ENCODE measurements around the gene TP53I11. TPM values are rescaled to one million over a fixed set of nuclear protein-coding genes. Genes with fewer than 3 reads are reported as not detected.

TP53I11 gene
- total and polyA plus RNA-seq, 12 donors = 22.8 to 89.4 (median 32.7) TPM

- Histone ChIP-seq H3K27ac (no peak overlapping the region), H3K4me1 (no peaks in the 10 kb centered on the region), H3K36me3 (no peaks in the 10 kb centered on the region), H3K4me3 (no peak overlapping the region), H3K27me3 (no peaks in the 10 kb centered on the region), H3K9me3 (no peaks in the 10 kb centered on the region)
- intact Hi-C loops (cut with DNase I) = no loop called here
- ATAC-seq (no peak), DNase-seq (no peak)
- WGBS, 2 donors = 84 to 86% methylated on average over 9 of the region's 9 CpGs
- TF ChIP-seq CTCF (IDR thresholded peaks at IDR 0.05) = no peak
Observed at GRCh38 chr11:44964526-44965209, 14.0 kb upstream of the TP53I11 start.

- Histone ChIP-seq H3K36me3 (no peaks in the 10 kb centered on the region), H3K4me3 (no peak overlapping the region), H3K27me3 (no peaks in the 10 kb centered on the region), H3K9me3 (no peaks in the 10 kb centered on the region), H3K27ac (no peak overlapping the region), H3K4me1 (no peaks in the 10 kb centered on the region)
- DNase-seq (no peak), ATAC-seq (no peak)
- intact Hi-C loops (cut with DNase I) = no loop called here
- WGBS, 2 donors = 96 to 99% methylated on average over 5 of the region's 5 CpGs
- no peak for TF ChIP-seq CTCF (IDR thresholded peaks at IDR 0.05)
Observed at GRCh38 chr11:44963948-44964347, 13.3 kb upstream of the TP53I11 start.

GRCh38 chr11:44963136-44963535, 12.5 kb upstream of the TP53I11 start:
- 70 to 83% methylated on average over 7 of the region's 7 CpGs for WGBS, 2 donors
- DNase-seq = no peak
- H3K36me3 ChIP-seq = no peaks in the 10 kb centered on the region
- intact Hi-C loops (cut with DNase I) = no loop called here
- no peaks in the 10 kb centered on the region for H3K9me3 ChIP-seq
- H3K4me1 ChIP-seq = no peaks in the 10 kb centered on the region
- TF ChIP-seq CTCF (IDR thresholded peaks at IDR 0.05) = no peak
- ATAC-seq = no peak
- no peak overlapping the region for H3K27ac ChIP-seq
- H3K27me3 ChIP-seq = no peaks in the 10 kb centered on the region
- H3K4me3 ChIP-seq = no peak overlapping the region

- ATAC-seq = no peak
- Histone ChIP-seq H3K36me3 (no peaks in the 10 kb centered on the region), H3K9me3 (no peaks in the 10 kb centered on the region), H3K4me1 (no peaks in the 10 kb centered on the region), H3K27me3 (no peaks in the 10 kb centered on the region), H3K4me3 (no peak overlapping the region), H3K27ac (no peak overlapping the region)
- TF ChIP-seq CTCF (IDR thresholded peaks at IDR 0.05) = no peak
- intact Hi-C loops (cut with DNase I) = no loop called here
- DNase-seq = no peak
- 86 to 90% methylated on average over 3 of the region's 3 CpGs for WGBS, 2 donors
Observed at GRCh38 chr11:44962464-44962863, 11.8 kb upstream of the TP53I11 start.
